ENCODE results near the gene RGS21.

Gene RGS21

GRCh38 chr1:192379554-192379953 is 62.8 kb downstream of the RGS21 start:
- DNase-seq = no peak

- DNase-seq = no peak
These were observed 66.0 kb downstream of the RGS21 start for GRCh38 chr1:192382758-192383157.

GRCh38 chr1:192386051-192386650 is 69.4 kb downstream of the RGS21 start:
- no peak for DNase-seq

GRCh38 chr1:192395211-192395610 is 78.4 kb downstream of the RGS21 start:
- DNase-seq = no peak

- no peak for DNase-seq
These were observed 79.1 kb downstream of the RGS21 start for GRCh38 chr1:192395895-192396294.

GRCh38 chr1:192399161-192399560 is 82.4 kb downstream of the RGS21 start:
- DNase-seq = no peak

GRCh38 chr1:192401825-192402224 is 85.0 kb downstream of the RGS21 start:
- no peak for DNase-seq

GRCh38 chr1:192402571-192402970 is 85.8 kb downstream of the RGS21 start:
- no peak for DNase-seq

- no peak for DNase-seq
These were observed 90.4 kb downstream of the RGS21 start for GRCh38 chr1:192407206-192407605.
